Activated CD4-positive, alpha-beta T cell treated with anti-CD3 and anti-CD28 coated beads, Interleukin-2, amount 10 ng/mL, durations not matched to agents 24 days and 14 days (primary cell): ENCODE measurements around the gene IKZF4. TPM values are rescaled to one million over a fixed set of nuclear protein-coding genes. Genes with fewer than 3 reads are reported as not detected.
A peak's percentile ranks its signal among the peaks of the same experiment; 100 is the strongest.
"Not testable (repeated sequence)": the region's sequence is repeated elsewhere in the genome, so short reads cannot be mapped to it uniquely, and the experiment has no call there.

Source experiments
- DNase-seq: peaks from one replicate; pipeline ENCODE4 v3.0.0; 2022
- H3K27ac Mint-ChIP-seq: one replicate; pipeline ENCODE4 v1.8.0; 2022; ENCODE audit warnings: mild to moderate bottlenecking, mixed read lengths
- H3K27me3 Mint-ChIP-seq: one replicate; pipeline ENCODE4 v1.8.0; 2022; ENCODE audit warnings: mixed read lengths
- H3K36me3 Mint-ChIP-seq: one replicate; pipeline ENCODE4 v1.8.0; 2022; ENCODE audit warnings: low read depth, mild to moderate bottlenecking, mixed read lengths
- H3K4me1 Mint-ChIP-seq: one replicate; pipeline ENCODE4 v1.8.0; 2021; ENCODE audit warnings: mixed read lengths
- H3K4me3 Mint-ChIP-seq: one replicate; pipeline ENCODE4 v1.8.0; 2022; ENCODE audit warnings: mild to moderate bottlenecking, moderate library complexity, mixed read lengths
- H3K9me3 Mint-ChIP-seq: one replicate; pipeline ENCODE4 v1.8.0; 2021; ENCODE audit warnings: mixed read lengths
- intact Hi-C: fragments of 100-400 bp; cut with micrococcal nuclease; formaldehyde crosslinking; loops from one replicate; pipeline ENCODE4 v1.15.1; 2023
- total RNA-seq: library from RNA; stranded (reverse); gene quantifications from 2 replicates; pipeline ENCODE4 v1.2.3, GENCODE V29; 2022

Gene IKZF4
- total RNA-seq, 1 donor from 2014 or later, result 26.1 TPM

- peak overlapping the region; percentile 18 for H3K4me3 Mint-ChIP-seq
- peak overlapping the region; percentile 65 for H3K27ac Mint-ChIP-seq
Measured at GRCh38 chr12:56034586-56035332, 13.9 kb downstream of the IKZF4 start.

DNA sequence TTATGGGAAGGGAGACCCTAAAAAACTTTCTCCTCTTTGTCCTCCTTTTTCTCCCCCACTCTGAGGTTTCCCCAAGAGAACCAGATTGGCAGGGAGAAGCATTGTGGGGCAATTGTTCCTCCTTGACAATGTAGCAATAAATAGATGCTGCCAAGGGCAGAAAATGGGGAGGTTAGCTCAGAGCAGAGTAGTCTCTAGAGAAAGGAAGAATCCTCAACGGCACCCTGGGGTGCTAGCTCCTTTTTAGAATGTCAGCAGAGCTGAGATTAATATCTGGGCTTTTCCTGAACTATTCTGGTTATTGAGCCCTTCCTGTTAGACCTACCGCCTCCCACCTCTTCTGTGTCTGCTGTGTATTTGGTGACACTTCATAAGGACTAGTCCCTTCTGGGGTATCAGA is 16.3 kb downstream of the IKZF4 start:
- Mint-ChIP-seq H3K9me3 (no peaks in the 10 kb centered on the region), H3K4me1 (peaks cover 43% of the 10 kb centered on the region), H3K27me3 (no peaks in the 10 kb centered on the region), H3K4me3 (no peak overlapping the region), H3K27ac (peak overlapping the region; percentile 38), H3K36me3 (peaks cover 51% of the 10 kb centered on the region)
- intact Hi-C loops, result no loop called here
- DNase-seq, result no peak

More at GRCh38 chr12:56034586-56035332, 13.9 kb downstream of the IKZF4 start:
- H3K4me1 Mint-ChIP-seq, result peaks cover 36% of the 10 kb centered on the region
- peak; percentile 66 for DNase-seq
- no peaks in the 10 kb centered on the region for H3K27me3 Mint-ChIP-seq
- intact Hi-C loops, result no loop called here
- H3K9me3 Mint-ChIP-seq, result no peaks in the 10 kb centered on the region
- peaks cover 63% of the 10 kb centered on the region for H3K36me3 Mint-ChIP-seq

DNA sequence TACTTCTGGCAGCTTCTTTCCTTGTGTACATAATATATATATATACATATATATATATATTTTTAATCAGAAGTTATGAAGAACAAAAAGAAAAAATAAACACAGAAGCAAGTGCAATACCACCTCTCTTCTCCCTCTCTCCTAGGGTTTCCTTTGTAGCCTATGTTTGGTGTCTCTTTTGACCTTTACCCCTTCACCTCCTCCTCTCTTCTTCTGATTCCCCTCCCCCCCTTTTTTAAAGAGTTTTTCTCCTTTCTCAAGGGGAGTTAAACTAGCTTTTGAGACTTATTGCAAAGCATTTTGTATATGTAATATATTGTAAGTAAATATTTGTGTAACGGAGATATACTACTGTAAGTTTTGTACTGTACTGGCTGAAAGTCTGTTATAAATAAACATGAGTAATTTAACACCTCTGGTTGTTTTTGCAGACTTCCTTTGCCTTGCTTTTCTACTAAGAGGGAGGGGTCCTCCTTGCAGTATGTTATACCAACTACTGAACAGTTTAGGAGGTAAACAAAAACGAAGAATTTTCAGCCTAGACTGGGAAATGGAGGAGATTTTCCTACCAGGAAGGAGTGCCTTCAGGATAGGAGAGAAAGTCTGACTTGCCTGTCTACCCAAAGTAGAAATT is 17.3 kb downstream of the IKZF4 start:
- Mint-ChIP-seq H3K4me3 (no peak overlapping the region), H3K36me3 (peaks cover 52% of the 10 kb centered on the region), H3K27me3 (no peaks in the 10 kb centered on the region), H3K27ac (peak overlapping the region; percentile 29), H3K4me1 (peaks cover 43% of the 10 kb centered on the region), H3K9me3 (no peaks in the 10 kb centered on the region)
- intact Hi-C loops, result no loop called here
- no peak for DNase-seq

DNA sequence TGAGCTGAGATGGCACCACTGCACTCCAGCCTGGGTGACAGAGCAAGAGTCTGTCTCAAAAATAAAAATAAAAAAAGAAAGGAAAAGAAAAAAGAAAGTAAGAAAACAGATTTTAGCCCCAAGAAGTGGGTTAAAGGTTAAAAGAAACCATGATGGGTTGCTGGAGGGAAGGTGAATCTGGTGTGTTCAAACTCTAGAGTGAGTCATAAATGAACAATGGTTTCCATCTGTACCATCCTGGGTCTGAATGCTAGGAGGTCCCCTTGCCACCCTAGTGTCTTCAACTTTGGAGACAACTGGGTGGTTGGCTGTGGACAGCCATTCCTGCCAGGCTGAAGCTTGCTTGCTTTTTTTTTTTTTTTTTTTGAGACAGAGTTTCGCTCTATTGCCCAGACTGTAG is 19.3 kb downstream of the IKZF4 start:
- DNase-seq, result peak; percentile 65
- Mint-ChIP-seq H3K36me3 (peaks cover 55% of the 10 kb centered on the region), H3K27ac (peak overlapping the region; percentile 99)

GRCh38 chr12:56040963-56041551 is 20.2 kb downstream of the IKZF4 start:
- H3K27ac Mint-ChIP-seq, result peak overlapping the region; percentile 99
- H3K27me3 Mint-ChIP-seq, result no peaks in the 10 kb centered on the region
- no peak for DNase-seq
- H3K36me3 Mint-ChIP-seq, result peaks cover 52% of the 10 kb centered on the region
- H3K9me3 Mint-ChIP-seq, result no peaks in the 10 kb centered on the region
- intact Hi-C loops, result loop anchor here (1.0 to 2.0 kb wide), 9 partner anchors 12 to 302 kb away; partner anchors contain the start of genes IKZF4, PA2G4, PYM1 and RAB5B
- peak overlapping the region; percentile 100 for H3K4me3 Mint-ChIP-seq
- peaks cover 44% of the 10 kb centered on the region for H3K4me1 Mint-ChIP-seq

More for the DNA sequence above, 19.3 kb downstream of the IKZF4 start:
- H3K4me1 Mint-ChIP-seq, result peaks cover 50% of the 10 kb centered on the region
- no peaks in the 10 kb centered on the region for H3K27me3 Mint-ChIP-seq
- intact Hi-C loops, result loop anchor here (2.0 kb wide), 3 partner anchors 19 to 301 kb away; partner anchors contain the start of genes IKZF4 and SARNP
- no peaks in the 10 kb centered on the region for H3K9me3 Mint-ChIP-seq
- peak overlapping the region; percentile 100 for H3K4me3 Mint-ChIP-seq

DNA sequence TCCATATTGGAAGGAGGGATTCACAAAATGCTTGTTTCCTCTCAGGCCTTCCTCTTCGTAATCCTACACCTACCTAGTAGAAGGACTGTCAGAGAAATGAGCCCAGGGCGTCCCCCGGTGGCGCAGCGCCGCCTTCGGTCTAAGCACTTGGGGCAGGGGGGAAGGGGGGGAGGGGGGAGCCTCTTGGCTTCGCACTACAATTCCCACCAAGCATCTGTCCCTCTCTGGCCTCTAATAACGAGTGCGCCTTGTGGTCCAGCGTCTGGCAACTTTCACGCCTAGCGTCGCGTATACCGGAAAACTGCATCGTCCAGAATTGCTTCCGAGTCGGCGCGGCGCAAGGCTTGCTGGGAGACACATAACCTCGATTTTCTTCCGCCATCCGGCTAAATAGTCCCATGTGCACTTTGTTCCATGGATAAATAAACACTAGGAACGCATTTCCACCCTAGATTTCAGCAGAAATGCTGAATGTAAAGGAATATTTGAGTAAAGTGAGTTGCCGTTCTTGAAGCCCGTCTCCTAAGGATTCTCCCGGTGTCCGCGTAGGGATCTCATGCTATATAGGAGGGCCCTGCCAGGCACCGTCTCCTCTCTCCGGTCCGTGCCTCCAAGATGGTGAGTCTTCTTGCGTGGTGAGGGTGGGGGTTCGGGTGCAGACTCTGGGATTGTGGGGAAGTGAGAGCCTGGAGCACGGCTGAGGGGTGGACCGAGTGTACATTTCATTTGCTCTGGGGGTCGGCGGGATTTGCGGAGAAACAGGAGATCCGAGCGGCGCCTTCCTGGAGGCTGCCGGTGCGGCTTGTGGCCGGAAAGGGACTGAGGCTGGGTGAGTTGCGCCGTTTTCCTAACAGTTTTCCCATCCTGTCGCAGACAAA is 20.9 kb downstream of the IKZF4 start, which contains the start of gene RPS26:
TSS of gene RPS26 (plus strand) at position 367 of the 878 bp plus-strand sequence. CDS start at position 616, 249 bp downstream.
- Mint-ChIP-seq H3K4me3 (peak within 1 kb of the TSS; percentile 100), H3K27ac (peak within 1 kb of the TSS; percentile 99), H3K27me3 (no peaks in the 10 kb centered on the region), H3K4me1 (peaks cover 50% of the 10 kb centered on the region), H3K36me3 (peaks cover 51% of the 10 kb centered on the region), H3K9me3 (no peaks in the 10 kb centered on the region)
- intact Hi-C loops, result loop anchor here (1.0 to 2.0 kb wide), 9 partner anchors 12 to 303 kb away; partner anchors contain the start of genes IKZF4, PA2G4, PYM1 and RAB5B
- DNase-seq, result peak; percentile 97

DNA sequence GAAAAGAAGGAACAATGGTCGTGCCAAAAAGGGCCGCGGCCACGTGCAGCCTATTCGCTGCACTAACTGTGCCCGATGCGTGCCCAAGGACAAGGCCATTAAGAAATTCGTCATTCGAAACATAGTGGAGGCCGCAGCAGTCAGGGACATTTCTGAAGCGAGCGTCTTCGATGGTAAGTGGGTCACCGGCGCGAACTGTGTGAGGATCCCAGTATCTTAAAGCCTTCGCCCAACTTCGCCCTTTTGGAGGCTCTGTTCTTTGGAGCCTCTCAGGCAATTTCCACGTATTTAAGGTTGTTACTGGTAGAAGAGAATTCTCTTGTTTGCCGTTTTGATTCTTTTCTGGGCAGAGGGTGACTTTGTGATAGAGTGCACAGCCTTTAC is 21.6 kb downstream of the IKZF4 start:
- H3K4me1 Mint-ChIP-seq, result peaks cover 50% of the 10 kb centered on the region
- H3K4me3 Mint-ChIP-seq, result peak overlapping the region; percentile 100
- H3K27ac Mint-ChIP-seq, result peak overlapping the region; percentile 99
- H3K36me3 Mint-ChIP-seq, result peaks cover 48% of the 10 kb centered on the region
- H3K27me3 Mint-ChIP-seq, intact Hi-C loops, DNase-seq, H3K9me3 Mint-ChIP-seq: not testable (repeated sequence)

DNA sequence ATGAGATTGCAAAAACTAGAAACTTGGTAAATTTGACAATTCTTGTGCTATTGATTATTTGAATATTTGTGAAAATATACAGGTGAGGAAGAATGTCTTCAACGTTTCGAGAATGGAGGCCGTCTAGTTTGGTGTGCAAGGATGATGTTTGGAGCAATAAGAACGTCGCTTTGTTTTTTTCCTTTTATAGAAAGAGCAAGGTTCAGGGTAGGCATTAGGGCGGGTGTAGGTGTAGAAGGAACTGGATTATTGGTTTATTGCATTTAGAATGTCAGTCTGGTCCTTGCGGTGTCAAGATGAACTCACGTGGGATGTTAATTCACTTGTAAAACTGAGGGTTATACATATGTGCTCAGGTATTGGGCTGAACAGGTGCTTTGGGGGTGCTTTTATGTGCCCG is 22.0 kb downstream of the IKZF4 start:
- intact Hi-C loops, result no loop called here
- Mint-ChIP-seq H3K9me3 (no peaks in the 10 kb centered on the region), H3K36me3 (peaks cover 48% of the 10 kb centered on the region), H3K27me3 (no peaks in the 10 kb centered on the region), H3K27ac (peak overlapping the region; percentile 99), H3K4me3 (peak overlapping the region; percentile 100), H3K4me1 (peaks cover 47% of the 10 kb centered on the region)
- DNase-seq, result no peak

DNA sequence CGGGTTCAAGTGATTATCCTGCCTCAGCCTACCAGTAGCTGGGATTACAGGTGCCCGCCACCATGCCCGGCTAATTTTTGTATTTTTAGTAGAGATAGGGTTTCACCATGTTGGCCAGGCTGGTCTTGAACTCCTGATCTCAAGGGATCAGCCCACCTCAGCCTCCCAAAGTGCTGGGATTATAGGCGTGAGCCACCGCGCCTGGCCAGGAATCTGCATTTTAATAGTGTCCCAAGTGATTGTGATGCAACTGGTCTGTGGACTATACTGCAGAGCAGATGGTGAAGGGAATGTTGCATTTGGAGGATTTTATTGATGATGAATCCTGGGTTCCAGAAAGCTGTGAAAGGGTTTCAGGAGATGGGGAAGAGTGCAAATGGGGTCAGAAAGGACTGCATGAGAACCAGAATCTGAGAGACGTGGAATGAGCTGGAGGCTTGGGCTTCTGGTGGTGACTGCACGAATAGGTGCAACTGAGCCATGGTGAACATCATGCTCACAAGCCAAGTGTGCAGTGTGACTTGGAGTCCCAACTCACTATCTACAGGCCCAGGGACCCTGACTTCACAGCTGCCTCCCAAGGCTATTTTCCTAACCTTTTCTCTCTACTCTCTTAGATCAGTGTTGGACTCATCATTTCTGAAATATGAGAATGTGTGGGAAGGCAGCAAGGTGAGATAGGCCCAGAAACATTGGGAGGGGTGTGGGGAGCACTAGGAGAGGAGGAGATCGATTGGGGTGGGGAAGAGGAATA is 25.4 kb downstream of the IKZF4 start:
- intact Hi-C loops, result loop anchor here (5.0 kb wide), 1 partner anchor 36 kb away; the partner anchor contains the start of gene ERBB3

DNA sequence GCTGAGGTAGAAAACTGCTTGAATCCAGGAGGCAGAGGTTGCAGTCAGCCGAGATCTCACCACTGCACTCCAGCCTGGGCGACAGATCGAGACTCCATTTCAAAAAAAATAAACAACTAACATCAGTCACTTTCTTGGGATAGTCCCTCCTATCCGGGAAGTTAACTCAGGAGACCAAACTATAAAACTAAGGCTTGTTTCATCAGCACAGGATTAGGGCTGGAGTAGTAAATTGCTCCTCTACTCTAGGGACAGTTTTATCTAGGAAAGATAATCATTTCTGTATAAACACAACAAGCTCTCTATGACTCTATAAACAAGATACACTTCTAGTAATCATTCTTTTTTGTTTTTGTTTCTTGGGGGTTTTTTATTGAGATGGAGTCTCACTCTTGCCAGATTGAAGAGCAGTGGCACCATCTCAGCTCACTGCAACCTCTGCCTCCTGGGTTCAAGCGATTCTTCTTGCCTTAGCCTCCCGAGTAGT is 32.6 kb downstream of the IKZF4 start:
- intact Hi-C loops, result no loop called here
- DNase-seq, result no peak
- H3K27me3 Mint-ChIP-seq, result no peaks in the 10 kb centered on the region
- H3K36me3 Mint-ChIP-seq, result no peaks in the 10 kb centered on the region
- H3K4me3 Mint-ChIP-seq, result no peak overlapping the region
- H3K9me3 Mint-ChIP-seq, result no peaks in the 10 kb centered on the region
- peaks cover 5% of the 10 kb centered on the region for H3K4me1 Mint-ChIP-seq
- no peak overlapping the region for H3K27ac Mint-ChIP-seq

More for the DNA sequence above, 25.4 kb downstream of the IKZF4 start:
- Mint-ChIP-seq H3K27me3 (no peaks in the 10 kb centered on the region), H3K36me3 (peaks cover 43% of the 10 kb centered on the region), H3K4me1 (peaks cover 28% of the 10 kb centered on the region), H3K27ac (peak overlapping the region; percentile 74), H3K4me3 (no peak overlapping the region), H3K9me3 (no peaks in the 10 kb centered on the region)
- DNase-seq, result no peak

- H3K4me1 Mint-ChIP-seq, H3K27ac Mint-ChIP-seq, DNase-seq, intact Hi-C loops, H3K27me3 Mint-ChIP-seq, H3K9me3 Mint-ChIP-seq, H3K4me3 Mint-ChIP-seq, H3K36me3 Mint-ChIP-seq: not testable (repeated sequence)
Measured at GRCh38 chr12:56059964-56060363, 39.1 kb downstream of the IKZF4 start.

DNA sequence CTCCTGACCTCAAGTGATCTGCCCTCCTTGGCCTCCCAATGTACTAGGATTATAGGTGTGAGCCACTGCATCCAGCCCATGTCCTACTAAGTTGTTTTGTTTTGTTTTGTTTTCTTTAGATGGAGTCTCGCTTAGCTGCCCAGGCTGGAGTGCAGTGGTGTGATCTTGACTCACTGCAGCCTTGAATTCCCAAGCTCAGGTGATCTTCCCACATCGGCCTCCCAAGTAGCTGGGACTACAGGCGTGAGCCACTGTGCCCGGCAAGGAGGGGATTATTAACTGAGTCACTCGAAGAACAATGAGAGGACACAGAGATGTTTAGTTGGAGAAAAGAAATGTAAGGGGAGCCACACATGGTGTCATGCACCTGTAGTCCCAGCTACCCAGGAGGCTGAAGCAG is 41.1 kb downstream of the IKZF4 start:
- H3K4me3 Mint-ChIP-seq, result no peak overlapping the region
- no peaks in the 10 kb centered on the region for H3K4me1 Mint-ChIP-seq
- DNase-seq, result no peak
- H3K27ac Mint-ChIP-seq, result no peak overlapping the region
- no peaks in the 10 kb centered on the region for H3K36me3 Mint-ChIP-seq
- intact Hi-C loops, result no loop called here
- H3K27me3 Mint-ChIP-seq, result peaks cover 7% of the 10 kb centered on the region
- H3K9me3 Mint-ChIP-seq, result no peaks in the 10 kb centered on the region
